Neuronal stem cell (in vitro differentiated cells): ENCODE measurements around the gene SDR42E2.

Experiments
- DNase-seq: peaks from one replicate; pipeline ENCODE4 v3.0.0-alpha.2; 2013; ENCODE audit warnings: low spot score
- H2AFZ ChIP-seq: one replicate; pipeline ENCODE4 v1.6.1; 2013; ENCODE audit warnings: mild to moderate bottlenecking, low read length, inconsistent platforms
- H2AK5ac ChIP-seq: 2 replicates; pipeline ENCODE4 v1.6.1; 2013; ENCODE audit warnings: low read depth, mild to moderate bottlenecking, inconsistent platforms, low read length, moderate library complexity, mixed read lengths
- H2BK120ac ChIP-seq: 2 replicates; pipeline ENCODE4 v1.6.1; 2013; ENCODE audit warnings: low read depth, mild to moderate bottlenecking, inconsistent platforms, low read length, moderate library complexity, mixed read lengths
- H2BK12ac ChIP-seq: one replicate; pipeline ENCODE4 v1.6.1; 2013; ENCODE audit warnings: low read length, inconsistent platforms
- H2BK15ac ChIP-seq: 2 replicates; pipeline ENCODE4 v1.6.1; 2013; ENCODE audit warnings: mild to moderate bottlenecking, low read length, inconsistent platforms, mixed read lengths
- H2BK5ac ChIP-seq: one replicate; pipeline ENCODE4 v1.6.1; 2013; ENCODE audit warnings: inconsistent platforms, mild to moderate bottlenecking, low read length, moderate library complexity
- H3K14ac ChIP-seq: one replicate; pipeline ENCODE4 v1.6.1; 2013; ENCODE audit warnings: low read length, inconsistent platforms
- H3K18ac ChIP-seq: 2 replicates; pipeline ENCODE4 v1.6.1; 2013; ENCODE audit warnings: low read length, inconsistent platforms
- H3K23ac ChIP-seq: 2 replicates; pipeline ENCODE4 v1.6.1; 2013; ENCODE audit warnings: low read depth, mild to moderate bottlenecking, mixed read lengths, low read length, inconsistent platforms; ENCODE audit not compliant: poor library complexity
- H3K27ac ChIP-seq: replicated peaks from 3 replicates; pipeline ENCODE4 v1.5.1; 2013; ENCODE audit warnings: low read length, inconsistent platforms
- H3K27me3 ChIP-seq, 3 experiments: 2 replicates each; pipeline ENCODE4 v1.6.1; 2013; ENCODE audit warnings: low read length in 3 of 3, mild to moderate bottlenecking in 2 of 3, inconsistent platforms in 1 of 3, low read depth in 1 of 3, mixed read lengths in 1 of 3, moderate library complexity in 1 of 3; ENCODE audit not compliant: control insufficient read depth in 3 of 3, insufficient read depth in 3 of 3
- H3K36me3 ChIP-seq, 2 donors: replicated peaks in 1 of 2; 2 replicates each; pipeline ENCODE4 v1.6.1; 2013; ENCODE audit warnings: low read length in 2 of 2; ENCODE audit not compliant: control insufficient read depth in 2 of 2, insufficient read depth in 2 of 2
- H3K4ac ChIP-seq: 2 replicates; pipeline ENCODE4 v1.6.1; 2013; ENCODE audit warnings: inconsistent platforms, mild to moderate bottlenecking, low read length, moderate library complexity
- H3K4me1 ChIP-seq, 2 donors: 1 replicate in 1 of 2; 2 replicates in 1 of 2; pipeline ENCODE4 v1.6.1; 2013; ENCODE audit warnings: low read length in 2 of 2, low read depth in 1 of 2; ENCODE audit not compliant: control insufficient read depth in 2 of 2, insufficient read depth in 1 of 2
- H3K4me2 ChIP-seq: one replicate; pipeline ENCODE4 v1.6.1; 2013; ENCODE audit warnings: mild to moderate bottlenecking, low read length, inconsistent platforms; ENCODE audit not compliant: insufficient read depth, poor library complexity, severe bottlenecking
- H3K4me3 ChIP-seq, 2 donors: 2 replicates each; pipeline ENCODE4 v1.5.1; 2013; ENCODE audit warnings: low read length in 2 of 2, mild to moderate bottlenecking in 2 of 2, inconsistent platforms in 1 of 2, moderate library complexity in 1 of 2
- H3K79me1 ChIP-seq: one replicate; pipeline ENCODE4 v1.6.1; 2013; ENCODE audit warnings: low read depth, mild to moderate bottlenecking, inconsistent platforms, low read length, moderate library complexity
- H3K9ac ChIP-seq: one replicate; pipeline ENCODE4 v1.6.1; 2013; ENCODE audit warnings: mild to moderate bottlenecking, low read depth, low read length, inconsistent platforms; ENCODE audit not compliant: poor library complexity
- H3K9me3 ChIP-seq, 2 donors: replicated peaks in 1 of 2; 2 replicates each; pipeline versions ENCODE3 to v1.6.1; 2013; ENCODE audit warnings: low read length in 2 of 2, mild to moderate bottlenecking in 2 of 2, inconsistent platforms in 1 of 2, low read depth in 1 of 2, mixed read lengths in 1 of 2, moderate library complexity in 1 of 2; ENCODE audit not compliant: control insufficient read depth in 2 of 2, insufficient read depth in 1 of 2
- H4K8ac ChIP-seq: one replicate; pipeline ENCODE4 v1.6.1; 2013; ENCODE audit warnings: low read depth, mild to moderate bottlenecking, inconsistent platforms, low read length, moderate library complexity
- H4K91ac ChIP-seq: one replicate; pipeline ENCODE4 v1.6.1; 2013; ENCODE audit warnings: low read length, low read depth, mild to moderate bottlenecking, inconsistent platforms; ENCODE audit not compliant: poor library complexity
- WGBS, 2 donors: extraction: QIAGEN DNeasy Blood & Tissue Kit; methylation state at CpG; one replicate each; pipeline ENCODE4 v1.1.7; 2013; ENCODE audit warnings: missing lambda C conversion rate in 2 of 2, mixed read lengths in 1 of 2; ENCODE audit not compliant: insufficient read length in 2 of 2, insufficient replicate concordance in 1 of 2; ENCODE audit errors: extremely low coverage in 2 of 2; 5-methylcytosine and 5-hydroxymethylcytosine counted together

The SDR42E2 gene

DNA sequence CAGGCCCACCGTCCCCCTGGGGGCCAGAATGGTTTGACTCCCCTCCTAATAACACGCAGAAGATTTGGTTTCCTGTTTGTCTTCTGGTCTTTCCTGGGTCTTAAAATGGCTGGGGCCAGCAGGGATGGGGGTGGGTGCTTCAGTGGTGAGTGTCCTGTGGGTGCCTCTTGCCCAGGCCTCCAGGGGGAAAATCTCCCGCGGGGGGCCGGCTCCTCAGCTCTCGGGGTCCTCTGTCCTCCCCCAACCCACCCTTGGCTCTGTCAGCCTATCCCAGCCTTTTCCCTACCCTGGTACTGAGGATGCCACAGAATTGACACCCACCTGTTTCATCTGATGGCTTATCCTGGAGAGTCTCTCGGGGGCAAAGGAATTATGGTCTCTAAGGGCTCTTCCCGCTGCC is 23.8 kb upstream of the SDR42E2 start:
- Histone ChIP-seq H2AFZ (no peak overlapping the region), H4K8ac (no peak overlapping the region)
- no CpG with 5 or more reads among the region's 8 CpGs for WGBS, 2 donors

GRCh38 chr16:22139008-22139407 is 23.3 kb upstream of the SDR42E2 start:
- no peak overlapping the region for H2BK12ac ChIP-seq
- WGBS, 2 donors, result no CpG with 5 or more reads among the region's 7 CpGs
- H2BK5ac ChIP-seq, result no peak overlapping the region
- no peak overlapping the region for H2BK15ac ChIP-seq
- no peaks in the 10 kb centered on the region for H3K79me1 ChIP-seq
- no peak overlapping the region for H3K9ac ChIP-seq
- peaks cover 0 to 25% (median 0%) of the 10 kb centered on the region in 3 experiments for H3K27me3 ChIP-seq
- H3K27ac ChIP-seq, result no peak overlapping the region
- H2AFZ ChIP-seq, result no peak overlapping the region
- H3K18ac ChIP-seq, result no peak overlapping the region
- no peaks in the 10 kb centered on the region for H3K36me3 ChIP-seq
- no peak overlapping the region for H3K14ac ChIP-seq
- H4K91ac ChIP-seq, result no peak overlapping the region
- H3K9me3 ChIP-seq, result no peaks in the 10 kb centered on the region
- no peak overlapping the region for H2BK120ac ChIP-seq
- no peak overlapping the region for H3K4me2 ChIP-seq
- H3K4me1 ChIP-seq, result peaks cover 0 to 2% of the 10 kb centered on the region in 2 donors
- no peak for DNase-seq
- no peak overlapping the region for H3K23ac ChIP-seq
- H3K4me3 ChIP-seq, result no peak overlapping the region
- H2AK5ac ChIP-seq, result no peak overlapping the region
- H4K8ac ChIP-seq, result no peak overlapping the region
- H3K4ac ChIP-seq, result no peak overlapping the region

More for the DNA sequence above, 23.8 kb upstream of the SDR42E2 start:
- no peak overlapping the region for H2AK5ac ChIP-seq
- H3K14ac ChIP-seq, result no peak overlapping the region
- no peak overlapping the region for H3K4me2 ChIP-seq
- no peaks in the 10 kb centered on the region for H3K36me3 ChIP-seq
- peaks cover 0 to 2% of the 10 kb centered on the region in 2 donors for H3K4me1 ChIP-seq
- peaks cover 0 to 25% (median 0%) of the 10 kb centered on the region in 3 experiments for H3K27me3 ChIP-seq
- no peak overlapping the region for H3K4ac ChIP-seq
- H3K27ac ChIP-seq, result no peak overlapping the region
- no peak overlapping the region for H2BK12ac ChIP-seq
- H3K4me3 ChIP-seq, result no peak overlapping the region
- H3K79me1 ChIP-seq, result no peaks in the 10 kb centered on the region
- H3K23ac ChIP-seq, result no peak overlapping the region
- no peaks in the 10 kb centered on the region for H3K9me3 ChIP-seq
- no peak overlapping the region for H4K91ac ChIP-seq
- H3K18ac ChIP-seq, result no peak overlapping the region
- no peak overlapping the region for H2BK120ac ChIP-seq
- H2BK15ac ChIP-seq, result no peak overlapping the region
- H3K9ac ChIP-seq, result no peak overlapping the region
- no peak overlapping the region for H2BK5ac ChIP-seq
- DNase-seq, result no peak

DNA sequence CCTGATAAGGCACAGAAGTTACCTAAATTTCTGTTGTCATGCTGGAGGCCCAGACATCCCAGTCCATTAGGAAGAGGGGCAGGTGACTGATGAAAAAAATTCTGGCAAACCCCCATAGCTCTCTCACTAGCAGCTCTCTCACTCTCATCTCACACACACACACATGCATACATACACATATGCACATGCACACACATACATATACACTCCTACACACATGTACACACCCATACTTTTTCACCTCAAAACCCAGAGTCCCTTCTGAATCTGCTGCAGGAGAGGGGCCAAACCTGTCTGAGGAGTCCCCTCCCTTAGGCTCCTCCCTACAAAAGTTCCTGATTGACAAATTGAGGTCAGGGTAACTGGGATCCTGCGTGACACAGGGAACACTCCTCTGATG is 22.6 kb upstream of the SDR42E2 start:
- H3K23ac ChIP-seq, result no peak overlapping the region
- peaks cover 0 to 2% of the 10 kb centered on the region in 2 donors for H3K4me1 ChIP-seq
- peaks cover 0 to 25% (median 0%) of the 10 kb centered on the region in 3 experiments for H3K27me3 ChIP-seq
- H3K4me2 ChIP-seq, result no peak overlapping the region
- H3K4ac ChIP-seq, result no peak overlapping the region
- H3K36me3 ChIP-seq, result no peaks in the 10 kb centered on the region
- no peak overlapping the region for H4K91ac ChIP-seq
- H3K4me3 ChIP-seq, result no peak overlapping the region
- H3K27ac ChIP-seq, result no peak overlapping the region
- H2AFZ ChIP-seq, result no peak overlapping the region
- no peak overlapping the region for H2BK15ac ChIP-seq
- no peak overlapping the region for H2BK5ac ChIP-seq
- no peaks in the 10 kb centered on the region for H3K79me1 ChIP-seq
- H3K18ac ChIP-seq, result no peak overlapping the region
- no peaks in the 10 kb centered on the region for H3K9me3 ChIP-seq
- no peak overlapping the region for H2AK5ac ChIP-seq
- H3K14ac ChIP-seq, result no peak overlapping the region
- no peak for DNase-seq
- H4K8ac ChIP-seq, result no peak overlapping the region
- H3K9ac ChIP-seq, result no peak overlapping the region
- no peak overlapping the region for H2BK12ac ChIP-seq
- no CpG with 5 or more reads among the region's 1 CpG for WGBS, 2 donors
- no peak overlapping the region for H2BK120ac ChIP-seq

DNA sequence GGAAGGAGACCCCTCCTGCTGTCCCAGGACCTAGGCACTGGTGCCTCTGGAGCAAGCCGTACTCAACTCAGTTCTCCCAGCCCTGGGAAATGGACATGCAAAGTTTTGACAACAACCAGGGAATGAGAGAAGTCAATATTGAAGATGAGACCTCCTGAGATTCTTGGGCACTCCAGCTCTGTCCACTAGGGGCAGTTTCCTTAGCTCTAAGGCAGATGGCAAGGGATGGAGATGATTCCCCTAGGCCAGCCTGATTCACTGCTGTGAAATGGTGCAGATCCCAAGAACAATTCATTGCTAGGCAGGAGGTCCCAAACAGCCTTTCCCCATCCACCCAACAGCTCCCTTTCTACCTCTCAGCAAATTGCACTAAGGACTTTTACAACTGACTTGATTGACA is 20.5 kb upstream of the SDR42E2 start:
- Histone ChIP-seq H3K9ac (no peak overlapping the region), H3K9me3 (no peaks in the 10 kb centered on the region), H3K4me3 (no peak overlapping the region), H3K79me1 (no peaks in the 10 kb centered on the region), H3K4me1 (peaks cover 0 to 2% of the 10 kb centered on the region in 2 donors), H2AFZ (no peak overlapping the region), H3K27ac (no peak overlapping the region), H3K4ac (no peak overlapping the region), H3K14ac (no peak overlapping the region), H2BK15ac (no peak overlapping the region), H4K91ac (no peak overlapping the region), H4K8ac (no peak overlapping the region), H2BK120ac (no peak overlapping the region), H2AK5ac (no peak overlapping the region), H3K23ac (no peak overlapping the region), H3K36me3 (no peaks in the 10 kb centered on the region), H3K18ac (no peak overlapping the region), H2BK12ac (no peak overlapping the region), H2BK5ac (no peak overlapping the region), H3K4me2 (no peak overlapping the region), H3K27me3 (peaks cover 0 to 24% (median 0%) of the 10 kb centered on the region in 3 experiments)
- no peak for DNase-seq
- WGBS, 2 donors, result no CpG with 5 or more reads among the region's 1 CpG
